Measurements from ENCODE around the gene STAT4.

The STAT4 gene

DNA sequence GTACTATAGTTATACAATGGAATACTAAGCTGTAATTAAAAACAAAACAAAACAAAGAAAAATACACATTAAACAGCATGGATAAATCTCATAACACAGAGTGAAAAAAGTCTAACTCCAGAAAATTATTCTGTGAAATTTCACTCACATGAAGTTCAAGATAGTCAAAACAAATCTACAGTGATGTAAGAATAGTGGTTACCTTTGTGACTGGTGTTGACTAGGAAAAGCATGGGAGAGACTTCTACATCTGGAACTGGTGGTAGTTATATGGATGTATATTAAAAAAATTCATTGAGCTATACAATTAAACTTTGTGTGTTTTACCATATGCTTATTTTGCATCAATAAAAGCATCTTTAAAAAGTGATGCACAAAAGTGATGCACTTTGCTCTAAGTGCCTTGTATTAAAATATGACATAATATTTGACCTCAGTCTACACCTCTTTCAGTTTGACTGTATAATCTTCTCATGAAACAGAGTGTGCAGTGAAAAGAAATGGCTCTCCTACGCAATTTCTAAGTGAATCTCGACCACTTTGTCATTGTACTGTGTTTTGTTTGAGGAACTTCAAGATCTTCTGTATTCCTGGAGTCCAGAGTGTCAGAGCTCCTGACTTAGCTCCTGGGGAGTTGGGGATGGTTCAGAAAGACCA, 28.0 kb downstream of the STAT4 start:
- H3K4me3 ChIP-seq (ENCODE audit: low read depth, low read length): no peak overlapping the region
- H3K4me1 ChIP-seq (ENCODE audit: control insufficient read depth, insufficient read depth, low read length): no peaks in the 10 kb centered on the region
- no peaks in the 10 kb centered on the region for H3K9me3 ChIP-seq (ENCODE audit: control insufficient read depth, insufficient read depth, low read depth, low read length)
- no peaks in the 10 kb centered on the region for H3K36me3 ChIP-seq (ENCODE audit: control insufficient read depth in 2 of 2, insufficient read depth in 1 of 2, low read length in 2 of 2)
- no peak for TF ChIP-seq ZNF302 (tag by site-specific recombination; IDR thresholded peaks at IDR 0.05; ENCODE audit: low read depth)
- no peak for TF ChIP-seq ZNF223 (tag by site-specific recombination; IDR thresholded peaks at IDR 0.05)
- TF ChIP-seq, protein P1, sequence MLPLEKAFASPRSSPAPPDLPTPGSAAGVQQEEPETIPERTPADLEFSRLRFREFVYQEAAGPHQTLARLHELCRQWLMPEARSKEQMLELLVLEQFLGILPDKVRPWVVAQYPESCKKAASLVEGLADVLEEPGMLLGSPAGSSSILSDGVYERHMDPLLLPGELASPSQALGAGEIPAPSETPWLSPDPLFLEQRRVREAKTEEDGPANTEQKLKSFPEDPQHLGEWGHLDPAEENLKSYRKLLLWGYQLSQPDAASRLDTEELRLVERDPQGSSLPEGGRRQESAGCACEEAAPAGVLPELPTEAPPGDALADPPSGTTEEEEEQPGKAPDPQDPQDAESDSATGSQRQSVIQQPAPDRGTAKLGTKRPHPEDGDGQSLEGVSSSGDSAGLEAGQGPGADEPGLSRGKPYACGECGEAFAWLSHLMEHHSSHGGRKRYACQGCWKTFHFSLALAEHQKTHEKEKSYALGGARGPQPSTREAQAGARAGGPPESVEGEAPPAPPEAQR (tag by site-specific recombination; IDR thresholded peaks at IDR 0.05): no peak
- no peak for TF ChIP-seq ZNF776 (tag by site-specific recombination; IDR thresholded peaks at IDR 0.05; ENCODE audit: borderline replicate concordance)
- TF ChIP-seq KLF1 (tag by site-specific recombination; IDR thresholded peaks at IDR 0.05): no peak
- TF ChIP-seq ZNF544 (tag by site-specific recombination; IDR thresholded peaks at IDR 0.05): no peak
- TF ChIP-seq ZNF529 (tag by site-specific recombination; IDR thresholded peaks at IDR 0.05; ENCODE audit: insufficient replicate concordance): no peak
- TF ChIP-seq KLF9 (tag by site-specific recombination; IDR thresholded peaks at IDR 0.05; ENCODE audit: low read depth): no peak
- no peak for TF ChIP-seq GLI2 (tag by site-specific recombination; IDR thresholded peaks at IDR 0.05; ENCODE audit: borderline replicate concordance, low read depth)
- TF ChIP-seq ZNF623 (tag by site-specific recombination; IDR thresholded peaks at IDR 0.05): no peak
- TF ChIP-seq ZNF16 (tag by site-specific recombination; IDR thresholded peaks at IDR 0.05; ENCODE audit: low read depth): no peak
- ChIA-PET POLR2A (no interaction called here), CTCF (interaction anchor here (0.6 to 0.7 kb wide), 2 partner anchors 83 to 997 kb away, joined by 3 to 4 read pairs; no protein-coding TSS in a partner anchor)
- H3K27ac ChIP-seq (ENCODE audit: extremely low read depth, low read depth, low read length): no peak overlapping the region

DNA sequence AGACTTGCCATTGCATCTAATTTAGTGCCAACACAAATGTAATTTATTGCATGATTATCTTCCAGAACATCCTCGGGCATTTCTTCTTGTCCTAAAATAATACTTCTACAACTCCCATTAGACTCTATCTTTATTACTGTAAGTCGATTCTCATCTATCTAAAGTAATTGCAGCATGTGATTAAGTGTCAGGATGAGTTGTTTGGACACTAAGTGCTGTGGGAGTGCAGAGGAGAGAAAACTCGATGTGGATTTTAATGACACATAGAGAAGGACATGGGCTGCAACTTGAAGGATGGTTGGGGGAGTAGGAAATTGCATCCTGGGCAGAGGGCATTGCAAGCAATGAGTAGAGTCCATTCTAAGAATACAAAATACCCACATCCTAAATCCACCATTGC, 33.5 kb downstream of the STAT4 start:
- Histone ChIP-seq H3K4me1 (ENCODE audit: control insufficient read depth, insufficient read depth, low read length) (no peaks in the 10 kb centered on the region), H3K9me3 (ENCODE audit: control insufficient read depth, insufficient read depth, low read depth, low read length) (no peaks in the 10 kb centered on the region), H3K4me3 (ENCODE audit: low read depth, low read length) (no peak overlapping the region), H3K36me3 (ENCODE audit: control insufficient read depth in 2 of 2, insufficient read depth in 1 of 2, low read length in 2 of 2) (no peaks in the 10 kb centered on the region), H3K27ac (ENCODE audit: extremely low read depth, low read depth, low read length) (no peak overlapping the region)
- CTCF ChIA-PET: interaction anchor here (0.8 kb wide), 1 partner anchor 38 kb away, joined by 3 read pairs; no protein-coding TSS in a partner anchor
- POLR2A ChIA-PET: no interaction called here
- TF ChIP-seq IKZF3 (tag by site-specific recombination; IDR thresholded peaks at IDR 0.05) (no peak), TRIM28 (IDR thresholded peaks at IDR 0.05; ENCODE audit: borderline replicate concordance, low read length) (no peak), ZNF274 (IDR thresholded peaks at IDR 0.05; ENCODE audit: low read length) (no peak), ZNF274 (tag by site-specific recombination; IDR thresholded peaks at IDR 0.05; ENCODE audit: borderline replicate concordance) (no peak), ZNF214 (tag by site-specific recombination; IDR thresholded peaks at IDR 0.05; ENCODE audit: borderline replicate concordance) (no peak), ZNF548 (tag by site-specific recombination; IDR thresholded peaks at IDR 0.05) (no peak), REPIN1 (tag by site-specific recombination; IDR thresholded peaks at IDR 0.05; ENCODE audit: low read depth) (no peak), KLF8 (tag by site-specific recombination; IDR thresholded peaks at IDR 0.05) (no peak), ZNF350 (tag by site-specific recombination; IDR thresholded peaks at IDR 0.05) (no peak)
- TF ChIP-seq, protein P2, sequence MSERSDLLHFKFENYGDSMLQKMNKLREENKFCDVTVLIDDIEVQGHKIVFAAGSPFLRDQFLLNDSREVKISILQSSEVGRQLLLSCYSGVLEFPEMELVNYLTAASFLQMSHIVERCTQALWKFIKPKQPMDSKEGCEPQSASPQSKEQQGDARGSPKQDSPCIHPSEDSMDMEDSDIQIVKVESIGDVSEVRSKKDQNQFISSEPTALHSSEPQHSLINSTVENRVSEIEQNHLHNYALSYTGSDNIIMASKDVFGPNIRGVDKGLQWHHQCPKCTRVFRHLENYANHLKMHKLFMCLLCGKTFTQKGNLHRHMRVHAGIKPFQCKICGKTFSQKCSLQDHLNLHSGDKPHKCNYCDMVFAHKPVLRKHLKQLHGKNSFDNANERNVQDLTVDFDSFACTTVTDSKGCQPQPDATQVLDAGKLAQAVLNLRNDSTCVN (tag by site-specific recombination; optimal IDR thresholded peaks at IDR 0.05): no peak
- TF ChIP-seq, protein P3, sequence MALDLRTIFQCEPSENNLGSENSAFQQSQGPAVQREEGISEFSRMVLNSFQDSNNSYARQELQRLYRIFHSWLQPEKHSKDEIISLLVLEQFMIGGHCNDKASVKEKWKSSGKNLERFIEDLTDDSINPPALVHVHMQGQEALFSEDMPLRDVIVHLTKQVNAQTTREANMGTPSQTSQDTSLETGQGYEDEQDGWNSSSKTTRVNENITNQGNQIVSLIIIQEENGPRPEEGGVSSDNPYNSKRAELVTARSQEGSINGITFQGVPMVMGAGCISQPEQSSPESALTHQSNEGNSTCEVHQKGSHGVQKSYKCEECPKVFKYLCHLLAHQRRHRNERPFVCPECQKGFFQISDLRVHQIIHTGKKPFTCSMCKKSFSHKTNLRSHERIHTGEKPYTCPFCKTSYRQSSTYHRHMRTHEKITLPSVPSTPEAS (tag by site-specific recombination; IDR thresholded peaks at IDR 0.05): no peak
- TF ChIP-seq, protein P4, sequence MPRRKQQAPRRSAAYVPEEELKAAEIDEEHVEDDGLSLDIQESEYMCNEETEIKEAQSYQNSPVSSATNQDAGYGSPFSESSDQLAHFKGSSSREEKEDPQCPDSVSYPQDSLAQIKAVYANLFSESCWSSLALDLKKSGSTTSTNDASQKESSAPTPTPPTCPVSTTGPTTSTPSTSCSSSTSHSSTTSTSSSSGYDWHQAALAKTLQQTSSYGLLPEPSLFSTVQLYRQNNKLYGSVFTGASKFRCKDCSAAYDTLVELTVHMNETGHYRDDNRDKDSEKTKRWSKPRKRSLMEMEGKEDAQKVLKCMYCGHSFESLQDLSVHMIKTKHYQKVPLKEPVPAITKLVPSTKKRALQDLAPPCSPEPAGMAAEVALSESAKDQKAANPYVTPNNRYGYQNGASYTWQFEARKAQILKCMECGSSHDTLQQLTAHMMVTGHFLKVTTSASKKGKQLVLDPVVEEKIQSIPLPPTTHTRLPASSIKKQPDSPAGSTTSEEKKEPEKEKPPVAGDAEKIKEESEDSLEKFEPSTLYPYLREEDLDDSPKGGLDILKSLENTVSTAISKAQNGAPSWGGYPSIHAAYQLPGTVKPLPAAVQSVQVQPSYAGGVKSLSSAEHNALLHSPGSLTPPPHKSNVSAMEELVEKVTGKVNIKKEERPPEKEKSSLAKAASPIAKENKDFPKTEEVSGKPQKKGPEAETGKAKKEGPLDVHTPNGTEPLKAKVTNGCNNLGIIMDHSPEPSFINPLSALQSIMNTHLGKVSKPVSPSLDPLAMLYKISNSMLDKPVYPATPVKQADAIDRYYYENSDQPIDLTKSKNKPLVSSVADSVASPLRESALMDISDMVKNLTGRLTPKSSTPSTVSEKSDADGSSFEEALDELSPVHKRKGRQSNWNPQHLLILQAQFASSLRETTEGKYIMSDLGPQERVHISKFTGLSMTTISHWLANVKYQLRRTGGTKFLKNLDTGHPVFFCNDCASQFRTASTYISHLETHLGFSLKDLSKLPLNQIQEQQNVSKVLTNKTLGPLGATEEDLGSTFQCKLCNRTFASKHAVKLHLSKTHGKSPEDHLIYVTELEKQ (tag by site-specific recombination; IDR thresholded peaks at IDR 0.05; ENCODE audit: borderline replicate concordance): no peak
- TF ChIP-seq, protein P5, sequence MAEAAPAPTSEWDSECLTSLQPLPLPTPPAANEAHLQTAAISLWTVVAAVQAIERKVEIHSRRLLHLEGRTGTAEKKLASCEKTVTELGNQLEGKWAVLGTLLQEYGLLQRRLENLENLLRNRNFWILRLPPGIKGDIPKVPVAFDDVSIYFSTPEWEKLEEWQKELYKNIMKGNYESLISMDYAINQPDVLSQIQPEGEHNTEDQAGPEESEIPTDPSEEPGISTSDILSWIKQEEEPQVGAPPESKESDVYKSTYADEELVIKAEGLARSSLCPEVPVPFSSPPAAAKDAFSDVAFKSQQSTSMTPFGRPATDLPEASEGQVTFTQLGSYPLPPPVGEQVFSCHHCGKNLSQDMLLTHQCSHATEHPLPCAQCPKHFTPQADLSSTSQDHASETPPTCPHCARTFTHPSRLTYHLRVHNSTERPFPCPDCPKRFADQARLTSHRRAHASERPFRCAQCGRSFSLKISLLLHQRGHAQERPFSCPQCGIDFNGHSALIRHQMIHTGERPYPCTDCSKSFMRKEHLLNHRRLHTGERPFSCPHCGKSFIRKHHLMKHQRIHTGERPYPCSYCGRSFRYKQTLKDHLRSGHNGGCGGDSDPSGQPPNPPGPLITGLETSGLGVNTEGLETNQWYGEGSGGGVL (tag by site-specific recombination; IDR thresholded peaks at IDR 0.05): no peak

Measured in HEK293 (cell line).